Measurements from ENCODE around the gene MAF.
A peak's percentile ranks its signal among the peaks of the same experiment; 100 is the strongest.

Gene MAF

DNA sequence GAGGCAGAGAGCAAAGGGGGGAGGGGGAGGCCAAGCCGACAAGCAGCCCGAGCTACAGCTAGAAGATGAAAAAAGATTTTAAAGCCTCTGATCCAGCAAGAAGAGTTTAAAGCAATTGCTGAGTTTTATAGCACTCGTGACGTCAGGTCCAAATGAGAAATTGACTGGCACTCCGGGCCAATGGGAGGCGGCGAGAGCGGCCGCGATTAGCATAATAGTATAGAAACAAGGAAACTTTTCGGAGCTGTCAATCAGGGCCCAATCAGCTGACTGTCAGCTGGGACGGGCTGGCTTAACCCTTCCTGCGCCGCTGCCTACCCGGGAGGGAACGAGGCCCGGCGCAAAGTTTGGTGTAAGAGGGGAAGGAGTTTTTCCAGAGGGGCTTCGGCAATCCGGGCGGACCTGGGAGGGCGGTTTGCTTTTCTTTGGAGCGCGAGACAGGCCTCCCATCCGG is at the start of gene MAF:
MAF (minus strand) TSS at position 100 of the 454 bp plus-strand sequence. CDS start 835 bp downstream, outside the sequence.
- peak; percentile 56 for DNase-seq (ENCODE audit: low read depth in 2 of 2)

- no peak for DNase-seq (ENCODE audit: low read depth in 2 of 2)
Measured at GRCh38 chr16:79648826-79649225, 48.3 kb upstream of the MAF start.

DNA sequence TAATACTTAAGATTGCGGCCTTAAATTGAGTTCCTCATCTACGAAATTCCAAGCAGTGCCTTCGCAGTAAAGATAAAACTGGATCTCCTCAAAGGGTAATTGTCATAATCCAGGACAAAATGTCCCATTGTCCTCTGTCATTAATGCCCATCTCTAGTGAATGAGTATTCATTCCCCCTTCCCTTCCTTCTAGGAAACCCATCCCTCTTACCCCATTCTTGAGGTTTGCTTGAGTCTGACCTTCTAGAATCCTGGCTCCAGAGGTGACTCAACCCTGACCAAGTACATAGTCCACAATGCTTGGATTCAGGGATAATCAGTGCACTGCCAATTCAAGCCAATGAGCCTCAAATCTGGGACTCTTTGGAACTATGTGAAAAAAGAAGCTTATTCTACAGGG is 47.0 kb upstream of the MAF start:
- no peak for DNase-seq (ENCODE audit: low read depth in 2 of 2)

DNA sequence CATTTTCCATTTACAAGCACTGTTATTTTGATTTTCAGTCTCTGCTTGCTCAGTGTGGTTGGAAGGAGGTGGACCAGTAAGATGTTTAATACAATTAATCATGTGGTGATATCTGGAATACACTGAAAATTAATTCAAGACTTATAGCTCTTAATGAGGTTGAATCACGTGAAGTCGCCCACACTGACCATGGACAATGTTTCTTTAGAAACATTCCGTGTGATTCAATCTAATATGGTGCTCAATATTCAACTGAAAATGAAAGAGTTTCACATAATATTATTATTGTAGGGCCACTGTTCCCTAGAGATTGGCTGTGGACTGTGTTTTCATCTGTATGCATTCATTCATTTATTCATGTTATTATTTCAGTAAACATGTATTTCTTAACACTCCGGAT is 45.2 kb upstream of the MAF start:
- DNase-seq (ENCODE audit: low read depth in 2 of 2) = no peak

DNA sequence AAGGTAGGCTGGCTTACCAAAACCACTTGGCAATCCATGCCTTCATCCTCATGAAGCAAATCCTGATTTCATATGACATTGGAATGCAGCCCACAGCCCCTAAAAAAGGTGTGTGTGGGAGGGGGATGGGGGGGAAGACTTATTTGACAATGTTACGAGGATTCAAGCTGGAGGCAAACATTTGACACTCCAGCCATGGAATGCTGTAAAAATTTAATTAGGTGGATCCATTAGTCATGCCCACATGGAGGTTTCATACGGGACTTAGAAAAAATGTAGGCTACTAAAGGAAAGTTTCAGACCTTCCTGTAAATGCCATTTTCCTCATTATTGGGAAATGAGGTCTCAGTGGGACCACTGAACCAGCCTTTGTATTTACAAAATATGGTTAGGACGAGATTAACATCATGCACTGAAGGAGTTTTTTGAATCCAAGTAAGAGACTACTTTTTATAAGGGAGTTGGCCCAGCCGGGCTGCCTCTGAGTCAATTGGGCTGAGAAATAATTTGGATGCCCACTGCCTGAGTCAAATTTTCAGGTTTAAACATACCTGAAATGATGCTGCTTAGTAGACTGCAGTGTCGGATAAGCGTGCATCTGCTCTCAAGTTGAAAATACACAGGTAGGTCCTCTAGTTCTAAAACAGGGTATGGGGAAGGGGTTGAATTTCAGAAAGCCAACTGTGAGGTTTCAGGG is 44.6 kb upstream of the MAF start:
- no peak for DNase-seq (ENCODE audit: low read depth in 2 of 2)

DNA sequence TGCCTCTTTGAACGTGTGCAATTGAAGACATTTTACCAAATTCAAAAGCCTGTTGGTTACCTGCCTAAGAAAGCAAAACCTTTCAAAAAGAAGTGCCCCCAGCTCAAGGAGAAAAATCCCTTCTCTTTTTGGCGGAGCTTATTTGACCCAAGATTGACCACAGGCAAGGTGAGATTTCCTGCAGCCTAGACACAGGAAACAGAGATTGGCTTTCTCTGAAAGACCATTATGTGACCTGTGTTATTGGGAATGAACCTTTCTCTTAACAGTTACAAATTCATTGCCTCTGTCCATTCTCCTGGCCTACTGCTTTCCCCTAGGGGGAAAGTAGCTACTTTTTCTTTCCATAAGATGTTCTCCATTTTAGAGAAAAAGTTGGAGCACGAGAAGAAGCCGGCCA is 42.1 kb upstream of the MAF start:
- no peak for DNase-seq (ENCODE audit: low read depth in 2 of 2)

GRCh38 chr16:79640513-79641360 is 40.2 kb upstream of the MAF start:
- DNase-seq (ENCODE audit: low read depth in 2 of 2) = no peak

GRCh38 chr16:79639576-79640311 is 39.2 kb upstream of the MAF start:
- DNase-seq (ENCODE audit: low read depth in 2 of 2) = no peak

- no peak for DNase-seq (ENCODE audit: low read depth in 2 of 2)
Measured at GRCh38 chr16:79638386-79638785, 37.8 kb upstream of the MAF start.

GRCh38 chr16:79635488-79635887 is 35.0 kb upstream of the MAF start:
- DNase-seq (ENCODE audit: low read depth in 2 of 2) = no peak

GRCh38 chr16:79634298-79634697 is 33.8 kb upstream of the MAF start:
- no peak for DNase-seq (ENCODE audit: low read depth in 2 of 2)

- DNase-seq (ENCODE audit: low read depth in 2 of 2) = no peak
Measured at GRCh38 chr16:79632289-79632688, 31.8 kb upstream of the MAF start.

DNA sequence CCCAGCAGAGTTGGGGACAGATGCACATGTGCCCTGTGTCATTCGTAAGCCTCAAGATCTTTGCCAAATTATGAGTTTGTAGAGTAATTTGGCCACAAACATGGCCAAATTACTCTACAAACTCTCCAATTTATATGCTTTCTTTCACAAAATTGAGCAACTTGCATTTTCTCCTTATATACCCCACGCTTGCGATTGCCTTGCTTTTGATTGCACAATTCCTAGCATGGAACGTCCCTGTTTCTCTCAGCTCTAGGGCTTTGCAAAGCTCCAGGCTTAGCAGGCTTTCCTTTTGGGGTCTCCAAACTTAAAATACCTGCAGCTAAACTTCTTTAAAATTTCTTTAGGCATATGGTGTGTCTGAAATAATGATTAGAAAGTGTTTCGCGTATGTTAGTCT is 28.5 kb upstream of the MAF start:
- no peak for DNase-seq (ENCODE audit: low read depth in 2 of 2)

- DNase-seq (ENCODE audit: low read depth in 2 of 2) = no peak
Measured at GRCh38 chr16:79628501-79628975, 28.0 kb upstream of the MAF start.

GRCh38 chr16:79627092-79627491 is 26.6 kb upstream of the MAF start:
- no peak for DNase-seq (ENCODE audit: low read depth in 2 of 2)

DNA sequence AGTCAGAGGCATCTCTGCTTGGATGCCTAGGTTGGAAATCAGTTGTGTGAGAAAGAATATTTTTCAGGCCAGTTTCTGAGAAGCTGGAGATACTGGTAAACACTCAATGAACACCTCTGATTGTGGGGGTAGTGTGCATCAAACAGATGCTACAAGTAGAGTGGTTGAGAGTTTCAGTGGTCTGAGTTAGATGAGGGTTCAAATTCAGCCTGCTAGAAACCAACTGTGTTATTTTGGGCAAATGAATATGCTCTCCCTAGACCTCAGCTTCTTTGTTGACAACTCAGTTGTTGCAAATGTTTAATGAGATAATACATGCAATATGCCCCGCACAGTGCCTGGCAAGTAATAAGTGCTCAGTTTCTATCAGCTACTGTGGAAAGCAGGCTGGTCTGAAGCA is 25.2 kb upstream of the MAF start:
- no peak for DNase-seq (ENCODE audit: low read depth in 2 of 2)

DNA sequence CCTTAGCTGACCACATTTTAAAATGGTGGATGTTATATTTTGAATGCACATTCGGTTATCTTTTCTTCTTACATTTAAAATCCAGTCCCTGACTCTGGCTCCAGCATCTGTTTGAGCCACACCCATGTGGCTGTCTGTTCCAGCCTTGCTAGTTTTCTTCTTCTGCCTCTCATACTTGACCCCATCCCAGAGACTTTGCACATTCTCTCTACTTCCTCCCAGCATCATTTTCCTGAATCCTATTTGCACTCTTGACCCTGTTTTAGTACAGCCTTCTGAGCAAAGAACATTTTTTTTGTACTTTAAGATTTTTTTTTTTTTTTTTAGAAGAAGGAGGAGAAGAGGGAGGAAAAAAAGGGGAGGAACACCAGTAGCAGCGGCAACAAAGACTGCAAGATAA is 23.3 kb upstream of the MAF start:
- DNase-seq (ENCODE audit: low read depth in 2 of 2) = no peak

- DNase-seq (ENCODE audit: low read depth in 2 of 2) = no peak
Measured at GRCh38 chr16:79623062-79623461, 22.5 kb upstream of the MAF start.

DNA sequence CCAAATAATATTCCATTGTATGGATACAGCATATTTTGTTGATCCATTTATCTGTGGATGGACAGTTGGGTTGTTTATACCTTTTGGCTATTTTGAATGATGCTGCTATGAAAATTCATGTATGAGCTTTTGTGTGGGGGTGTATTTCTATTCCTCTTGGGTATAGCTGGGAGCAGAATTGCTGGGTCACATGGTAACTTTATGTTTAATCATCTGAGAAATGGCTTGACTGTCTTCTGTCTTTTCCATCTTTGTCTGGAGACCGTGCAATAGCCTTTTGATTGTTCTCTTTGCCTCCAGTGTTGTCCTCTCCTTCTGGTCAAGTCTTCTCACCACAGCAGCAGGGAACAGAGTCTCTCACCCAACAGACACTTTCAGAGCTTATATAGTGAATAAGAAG is 20.5 kb upstream of the MAF start:
- no peak for DNase-seq (ENCODE audit: low read depth in 2 of 2)

GRCh38 chr16:79618692-79619050 is 18.1 kb upstream of the MAF start:
- DNase-seq (ENCODE audit: low read depth in 2 of 2) = no peak

DNA sequence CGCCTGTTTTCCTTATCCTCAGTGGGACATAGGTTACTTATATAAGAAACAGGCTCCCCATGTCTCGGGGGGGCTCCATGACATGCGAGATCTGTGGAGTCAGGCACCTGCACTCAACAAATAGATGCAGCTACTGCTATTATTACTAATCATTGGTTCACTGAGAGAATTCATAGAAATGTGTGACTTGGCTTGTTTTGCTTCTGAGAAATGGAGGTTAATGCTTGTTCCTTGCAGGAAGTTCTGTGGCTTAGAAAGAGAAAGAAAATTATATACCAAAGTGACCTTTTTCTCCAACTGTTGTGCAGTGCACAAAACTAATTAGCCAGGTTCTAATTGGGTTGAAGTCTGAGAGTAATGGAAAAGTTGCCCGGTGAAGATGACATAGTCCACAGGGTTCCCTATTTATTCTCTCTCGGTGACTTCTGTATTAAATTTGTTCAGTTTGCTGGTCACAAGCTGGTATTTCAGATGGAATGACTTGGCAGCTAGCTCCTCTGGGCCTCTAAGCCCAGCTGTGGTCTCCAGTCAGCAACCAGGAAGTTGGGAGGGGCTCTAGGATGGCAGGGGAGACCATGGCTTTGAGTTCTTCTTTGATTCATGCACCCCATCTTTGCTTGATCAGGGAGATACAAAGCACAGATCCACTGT is 17.6 kb upstream of the MAF start:
- DNase-seq (ENCODE audit: low read depth in 2 of 2) = no peak

DNA sequence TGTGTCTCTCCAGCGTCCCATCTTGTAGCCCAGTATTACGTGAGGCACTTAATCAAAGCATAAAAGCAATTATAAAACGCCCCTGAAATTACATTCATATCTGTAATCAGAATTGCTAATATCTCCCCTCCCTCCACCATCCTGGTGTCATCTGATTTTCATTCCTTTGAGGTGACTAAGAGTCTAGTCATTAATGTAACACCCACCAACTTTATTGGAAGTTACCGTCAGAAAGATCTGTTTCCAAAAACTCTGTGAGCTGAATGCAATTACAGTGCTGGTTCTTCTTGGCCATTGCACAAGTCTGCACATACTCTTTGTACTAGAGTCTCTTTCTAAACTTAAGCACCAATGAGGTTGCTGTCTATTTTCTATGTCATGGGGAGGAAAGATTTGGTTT is 12.5 kb upstream of the MAF start:
- DNase-seq (ENCODE audit: low read depth in 2 of 2) = peak in 1 of 2 experiments; percentile 8
